Hepatocyte (in vitro differentiated cells): ENCODE measurements around the gene TMEM123.

Source experiments
- EZH2 ChIP-seq: fragments of 200-600 bp; sonication (generic); IDR thresholded peaks from 2 replicates; pipeline ENCODE4 v1.6.1; 2016; ENCODE audit warnings: antibody characterized with exemption, mild to moderate bottlenecking, borderline replicate concordance
- EZH2phosphoT487 ChIP-seq: fragments of 200-600 bp; sonication (generic); IDR thresholded peaks from one replicate; pipeline ENCODE4 v1.6.1; 2018; ENCODE audit warnings: antibody characterized with exemption, mild to moderate bottlenecking, low read depth, moderate library complexity; ENCODE audit not compliant: unreplicated experiment, severe bottlenecking

GRCh38 chr11:102436976-102437375 is 15.6 kb downstream of the TMEM123 start:
- TF ChIP-seq EZH2, result no peak
- no peak for TF ChIP-seq EZH2phosphoT487
